Ovary (tissue), 9 donors: ENCODE results near the gene CYB561. TPM values are rescaled to one million over a fixed set of nuclear protein-coding genes. Genes with fewer than 3 reads are reported as not detected.
"Not testable (repeated sequence)": the region's sequence is repeated elsewhere in the genome, so short reads cannot be mapped to it uniquely, and the experiment has no call there.

Experiments used
- DNase-seq, 5 donors: peaks; one replicate each; pipeline ENCODE4 v3.0.0-alpha.2; 2019 to 2020
- H3K27ac ChIP-seq, 2 donors: fragments of 200-600 bp; one replicate each; pipeline versions ENCODE4 v1.5.1 to v1.8.0; 2019 to 2022
- H3K27me3 ChIP-seq: fragments of 200-600 bp; one replicate; pipeline ENCODE4 v1.8.0; 2022
- H3K36me3 ChIP-seq: fragments of 200-600 bp; sonication (generic); one replicate; pipeline ENCODE4 v1.5.1; 2019
- H3K4me1 ChIP-seq: one replicate; pipeline ENCODE4 v1.8.1; 2013; ENCODE audit warnings: mild to moderate bottlenecking, moderate library complexity; ENCODE audit not compliant: insufficient read depth
- H3K4me3 ChIP-seq: fragments of 200-600 bp; sonication (generic); one replicate; pipeline ENCODE4 v1.5.1; 2017
- H3K9me3 ChIP-seq, 2 donors: fragments of 200-600 bp in 1 of 2; sonication (generic) in 1 of 2; one replicate each; pipeline versions ENCODE4 v1.5.1 to v1.8.1; 2013 to 2019; ENCODE audit warnings: mild to moderate bottlenecking in 1 of 2, moderate library complexity in 1 of 2
- EP300 ChIP-seq: sonication (generic); formaldehyde crosslinking; IDR thresholded peaks from one replicate; pipeline ENCODE4 v1.6.1; 2017; ENCODE audit warnings: antibody characterized with exemption
- POLR2A ChIP-seq: fragments of 450-650 bp; IDR thresholded peaks from one replicate; pipeline ENCODE4 v1.6.1; 2017; ENCODE audit warnings: antibody characterized with exemption, mild to moderate bottlenecking, moderate library complexity
- WGBS, 3 donors: extraction: QIAGEN DNeasy Blood & Tissue Kit in 1 of 3; methylation state at CpG; one replicate each; pipeline versions ENCODE4 v1.1.5 to v1.1.7; 2013 to 2017; 5-methylcytosine and 5-hydroxymethylcytosine counted together
- intact Hi-C, 4 donors: fragments of 100-400 bp; cut with DNase I; formaldehyde crosslinking; loops; one replicate each; pipeline versions ENCODE4 v1.11.0 to v1.15.1; 2022 to 2023
- polyA plus RNA-seq, 2 donors: library from polyadenylated mRNA; stranded (reverse); fragments of 200-250 nt in 1 of 2; fragments of 350-450 nt in 1 of 2; fragmentation: Illumina TruSeq in 1 of 2; extraction: RNeasy Lipid Tissue Mini Kit (QIAGEN cat#74804) in 1 of 2; gene quantifications; one replicate each; pipeline ENCODE4 v1.2.3, GENCODE V29; 2013 to 2014
- total RNA-seq, 7 donors: library from RNA; depleted of rRNA in 2 of 7; stranded (reverse); fragments of >200 nt in 2 of 7; fragmentation: NEBNext Ultra II Directional in 3 of 7; extraction: Animal tissue kit (Norgen Biotek cat#: 25700) in 3 of 7; gene quantifications; one replicate each; pipeline versions ENCODE4 v1.1.0 to v1.2.4, GENCODE V29; 2016 to 2023
- TF ChIP-seq, protein P1 (sequence below), 3 donors: fragments of 450-650 bp in 2 of 3; fragments of 200-600 bp in 1 of 3; IDR thresholded peaks; one replicate each; pipeline versions ENCODE4 v1.5.1 to v1.8.0; 2016 to 2022; ENCODE audit warnings: antibody characterized with exemption in 3 of 3, mild to moderate bottlenecking in 1 of 3
- donor health status: DM: no; HTN: no; CAD: no; lungs with moderate emphysema.
- donor health status: DM: no; HTN: no; CAD: no.
- donor health status: Bipolar disorder and iron deficiency.
- donor health status: DM: yes; HTN: yes; CAD: no.
- donor health status: DM: no; HTN: no; CAD: no.
- donor health status: DM: yes; HTN: yes; CAD: no.

CYB561 gene
- total and polyA plus RNA-seq, 9 donors, result 8.6 to 43.8 (median 15.3) TPM

DNA sequence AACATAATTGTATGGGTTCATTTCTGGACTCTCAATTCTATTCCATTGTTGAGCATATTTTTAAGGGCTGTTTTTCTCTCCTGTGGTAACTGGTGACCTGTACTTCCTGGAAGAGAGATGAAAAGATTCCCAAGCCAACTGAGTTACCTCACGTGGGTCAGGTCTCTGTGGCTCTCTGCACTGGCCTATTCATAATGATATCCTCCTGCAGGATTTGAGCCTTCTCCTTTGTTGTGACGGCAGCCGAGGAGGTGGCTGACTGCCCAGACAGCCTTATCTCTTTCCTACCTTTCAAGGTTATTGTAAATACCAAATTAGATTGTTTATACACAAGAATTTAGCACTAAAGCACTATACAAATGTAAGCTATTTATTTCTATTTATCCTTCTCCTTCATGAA is 28.1 kb upstream of the CYB561 start:
- Histone ChIP-seq H3K9me3 (no peaks in the 10 kb centered on the region), H3K27me3 (no peaks in the 10 kb centered on the region), H3K36me3 (no peaks in the 10 kb centered on the region), H3K27ac (no peak overlapping the region), H3K4me3 (no peak overlapping the region), H3K4me1 (peaks cover 16% of the 10 kb centered on the region)
- WGBS, 3 donors, result 1 to 13% (median 4%) methylated on average over 3 of the region's 3 CpGs
- peak in 4 of 5 donors; percentile 35 to 74 (median 48) for DNase-seq
- intact Hi-C loops, result no loop called here
- TF ChIP-seq, protein P1, sequence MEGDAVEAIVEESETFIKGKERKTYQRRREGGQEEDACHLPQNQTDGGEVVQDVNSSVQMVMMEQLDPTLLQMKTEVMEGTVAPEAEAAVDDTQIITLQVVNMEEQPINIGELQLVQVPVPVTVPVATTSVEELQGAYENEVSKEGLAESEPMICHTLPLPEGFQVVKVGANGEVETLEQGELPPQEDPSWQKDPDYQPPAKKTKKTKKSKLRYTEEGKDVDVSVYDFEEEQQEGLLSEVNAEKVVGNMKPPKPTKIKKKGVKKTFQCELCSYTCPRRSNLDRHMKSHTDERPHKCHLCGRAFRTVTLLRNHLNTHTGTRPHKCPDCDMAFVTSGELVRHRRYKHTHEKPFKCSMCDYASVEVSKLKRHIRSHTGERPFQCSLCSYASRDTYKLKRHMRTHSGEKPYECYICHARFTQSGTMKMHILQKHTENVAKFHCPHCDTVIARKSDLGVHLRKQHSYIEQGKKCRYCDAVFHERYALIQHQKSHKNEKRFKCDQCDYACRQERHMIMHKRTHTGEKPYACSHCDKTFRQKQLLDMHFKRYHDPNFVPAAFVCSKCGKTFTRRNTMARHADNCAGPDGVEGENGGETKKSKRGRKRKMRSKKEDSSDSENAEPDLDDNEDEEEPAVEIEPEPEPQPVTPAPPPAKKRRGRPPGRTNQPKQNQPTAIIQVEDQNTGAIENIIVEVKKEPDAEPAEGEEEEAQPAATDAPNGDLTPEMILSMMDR (IDR thresholded peaks at IDR 0.05), result no peak
- TF ChIP-seq POLR2A (no peak), EP300 (no peak)

DNA sequence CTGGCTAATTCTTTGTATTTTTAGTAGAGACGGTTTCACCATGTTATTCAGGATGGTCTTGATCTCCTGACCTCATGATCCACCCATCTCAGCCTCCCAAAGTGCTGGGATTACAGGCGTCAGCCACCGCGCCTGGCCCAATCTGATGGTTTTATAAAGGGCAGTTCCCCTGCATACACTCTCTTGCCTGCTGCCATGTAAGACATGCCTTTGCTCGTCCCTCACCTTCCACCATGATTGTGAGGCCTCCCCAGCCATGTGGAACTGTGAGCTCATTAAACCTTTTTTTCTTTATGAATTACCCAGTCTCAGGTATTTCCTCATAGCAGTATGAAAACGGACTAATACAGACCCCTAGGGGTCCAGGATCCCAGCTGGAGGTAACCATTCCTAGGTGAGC is 22.0 kb upstream of the CYB561 start:
- WGBS, 3 donors, result 88 to 93% (median 90%) methylated on average over 6 of the region's 6 CpGs
- H3K27me3 ChIP-seq, H3K9me3 ChIP-seq, H3K4me1 ChIP-seq, H3K4me3 ChIP-seq, intact Hi-C loops, H3K36me3 ChIP-seq, DNase-seq, H3K27ac ChIP-seq: not testable (repeated sequence)

DNA sequence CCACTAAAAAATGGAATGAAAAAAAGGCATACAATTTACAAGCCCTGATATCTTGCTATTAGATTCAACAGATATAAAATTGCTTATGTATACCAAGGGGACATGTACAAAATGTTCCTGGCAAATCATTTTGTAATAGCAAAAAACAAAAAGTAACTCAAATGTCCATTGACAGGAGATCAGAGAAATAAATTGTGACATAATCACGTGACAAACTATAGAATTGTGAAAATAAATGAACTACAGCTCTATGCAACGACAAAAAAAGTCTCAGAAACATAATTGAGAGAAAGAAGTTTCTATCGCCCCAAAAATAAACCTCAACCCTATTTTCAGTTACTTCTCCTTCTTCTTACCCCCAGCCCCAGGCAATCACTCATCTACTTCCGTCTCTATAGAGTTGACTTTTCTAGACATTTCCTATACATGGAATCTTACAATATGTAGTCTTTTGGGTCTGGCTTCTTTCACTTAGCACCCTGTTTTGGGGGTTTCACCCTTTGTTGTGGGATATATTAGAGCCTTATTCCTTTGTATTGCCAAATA is 18.7 kb upstream of the CYB561 start:
- intact Hi-C loops, result no loop called here
- WGBS, 3 donors, result 88 to 89% (median 88%) methylated on average over 4 of the region's 4 CpGs
- Histone ChIP-seq H3K4me1 (no peaks in the 10 kb centered on the region), H3K36me3 (no peaks in the 10 kb centered on the region), H3K9me3 (no peaks in the 10 kb centered on the region), H3K4me3 (no peak overlapping the region), H3K27ac (no peak overlapping the region), H3K27me3 (no peaks in the 10 kb centered on the region)
- TF ChIP-seq POLR2A (no peak), EP300 (no peak)
- TF ChIP-seq, protein P1 (IDR thresholded peaks at IDR 0.05), result no peak
- DNase-seq, result no peak

DNA sequence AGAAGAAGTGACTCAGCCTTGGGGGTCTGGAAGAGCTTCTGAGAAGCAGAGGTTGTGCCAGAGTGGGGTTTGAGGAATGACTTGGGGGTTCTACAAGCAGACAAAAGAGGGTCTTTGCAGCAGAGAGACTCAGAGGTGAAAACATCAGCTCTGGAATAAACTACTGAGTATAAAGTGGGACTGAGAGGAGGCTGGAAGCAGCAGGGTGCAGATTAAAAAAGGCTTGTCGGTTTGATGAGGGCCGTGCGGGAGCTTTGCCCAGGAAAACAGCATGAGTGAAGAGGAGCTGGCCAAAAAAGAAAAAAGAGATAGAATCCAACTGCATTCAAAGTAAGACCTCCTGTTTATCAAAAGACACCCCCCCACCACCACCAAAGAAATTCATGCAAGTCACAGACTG is 17.7 kb upstream of the CYB561 start:
- DNase-seq, result no peak
- H3K27me3 ChIP-seq, result no peaks in the 10 kb centered on the region
- no peak overlapping the region for H3K4me3 ChIP-seq
- TF ChIP-seq POLR2A (no peak), EP300 (no peak)
- TF ChIP-seq, protein P1 (IDR thresholded peaks at IDR 0.05), result no peak
- 12 to 21% (median 15%) methylated on average over 3 of the region's 3 CpGs for WGBS, 3 donors
- no peaks in the 10 kb centered on the region for H3K36me3 ChIP-seq
- H3K27ac ChIP-seq, result no peak overlapping the region
- no peaks in the 10 kb centered on the region for H3K9me3 ChIP-seq
- intact Hi-C loops, result no loop called here
- no peaks in the 10 kb centered on the region for H3K4me1 ChIP-seq

DNA sequence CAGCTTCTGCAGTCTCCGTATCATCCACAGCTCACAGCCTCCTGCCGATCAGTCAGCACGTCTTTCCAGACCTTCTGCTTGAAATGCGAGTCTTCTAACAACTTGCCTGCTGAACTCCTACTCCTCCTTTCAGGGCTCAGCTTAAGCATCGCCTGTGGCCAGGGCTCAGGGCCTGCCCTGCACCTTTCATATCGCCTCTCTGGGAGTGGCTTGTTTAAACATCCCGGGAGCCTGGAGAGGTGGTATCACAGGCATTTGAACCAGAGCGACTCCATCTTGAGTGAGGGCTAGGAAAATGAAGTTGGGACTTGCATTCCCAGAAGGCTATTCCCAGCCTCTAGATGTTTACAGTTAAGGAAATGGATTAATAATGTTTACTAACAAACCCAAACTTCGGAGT is 13.9 kb upstream of the CYB561 start:
- Histone ChIP-seq H3K36me3 (no peaks in the 10 kb centered on the region), H3K9me3 (no peaks in the 10 kb centered on the region), H3K4me1 (no peaks in the 10 kb centered on the region), H3K4me3 (no peak overlapping the region), H3K27ac (no peak overlapping the region), H3K27me3 (no peaks in the 10 kb centered on the region)
- intact Hi-C loops, result no loop called here
- no peak for DNase-seq
- TF ChIP-seq POLR2A (no peak), EP300 (no peak)
- TF ChIP-seq, protein P1 (IDR thresholded peaks at IDR 0.05), result no peak
- WGBS, 3 donors, result 57 to 61% (median 59%) methylated on average over 9 of the region's 9 CpGs
